DOHH2 (cell line): ENCODE measurements around the gene WWOX.

Experiments
- H3F3A ChIP-seq: fragments of 200-600 bp; sonication (generic), shearing (Covaris generic); 2 replicates; pipeline ENCODE4 v1.6.0; 2016; ENCODE audit warnings: antibody characterized with exemption, mild to moderate bottlenecking; ENCODE audit not compliant: control insufficient read depth, insufficient read depth
- H3K27ac ChIP-seq: fragments of 200-600 bp; sonication (generic); 2 replicates; pipeline ENCODE4 v1.5.1; 2014; ENCODE audit warnings: low read depth, mild to moderate bottlenecking, low read length, moderate library complexity
- H3K27me3 ChIP-seq: fragments of 200-600 bp; sonication (generic); 2 replicates; pipeline ENCODE4 v1.6.1; 2014; ENCODE audit warnings: mild to moderate bottlenecking, low read length, mixed read lengths; ENCODE audit not compliant: control insufficient read depth
- H3K36me3 ChIP-seq: fragments of 200-600 bp; sonication (generic); 2 replicates; pipeline ENCODE4 v1.6.1; 2014; ENCODE audit warnings: mild to moderate bottlenecking, low read length, moderate library complexity, mixed read lengths; ENCODE audit not compliant: control insufficient read depth
- H3K4me1 ChIP-seq: fragments of 200-600 bp; sonication (generic); 2 replicates; pipeline ENCODE4 v1.6.1; 2014; ENCODE audit warnings: mild to moderate bottlenecking, low read length, mixed read lengths; ENCODE audit not compliant: control insufficient read depth
- H3K4me2 ChIP-seq: fragments of 200-600 bp; sonication (generic); 2 replicates; pipeline ENCODE4 v1.6.0; 2014; ENCODE audit warnings: mild to moderate bottlenecking, low read length, moderate library complexity
- H3K4me3 ChIP-seq: fragments of 200-600 bp; sonication (generic); 2 replicates; pipeline ENCODE4 v1.5.1; 2014; ENCODE audit warnings: mild to moderate bottlenecking, low read length, mixed read lengths
- H3K79me2 ChIP-seq: fragments of 200-600 bp; sonication (generic); 2 replicates; pipeline ENCODE4 v1.6.1; 2014; ENCODE audit warnings: mild to moderate bottlenecking, low read length, mixed read lengths; ENCODE audit not compliant: control insufficient read depth
- H3K9me2 ChIP-seq: fragments of 200-600 bp; sonication (generic); replicated peaks from 2 replicates; pipeline ENCODE4 v1.6.1; 2014; ENCODE audit warnings: mild to moderate bottlenecking, low read length, mixed read lengths; ENCODE audit not compliant: control insufficient read depth
- H3K9me3 ChIP-seq: fragments of 200-600 bp; sonication (generic); 2 replicates; pipeline ENCODE4 v1.6.1; 2014; ENCODE audit warnings: antibody characterized with exemption, low read length, mixed read lengths; ENCODE audit not compliant: control insufficient read depth, insufficient read depth
- H4K20me1 ChIP-seq: fragments of 200-600 bp; sonication (generic); 2 replicates; pipeline ENCODE4 v1.6.0; 2014; ENCODE audit warnings: low read depth, mild to moderate bottlenecking, antibody characterized with exemption, low read length, moderate library complexity; ENCODE audit not compliant: control insufficient read depth, insufficient read depth
- CTCF ChIP-seq: fragments of 200-600 bp; sonication (generic); IDR thresholded peaks from one replicate; pipeline ENCODE4 v1.5.1; 2014; ENCODE audit warnings: antibody characterized with exemption, mild to moderate bottlenecking, low read depth, low read length; ENCODE audit not compliant: poor library complexity, severe bottlenecking
- EZH2phosphoT487 ChIP-seq: fragments of 200-600 bp; sonication (generic); IDR thresholded peaks from 2 replicates; pipeline ENCODE4 v1.6.1; 2017; ENCODE audit warnings: borderline replicate concordance, mild to moderate bottlenecking, antibody characterized with exemption, low read length, moderate library complexity, mixed read lengths

Gene WWOX

GRCh38 chr16:78480588-78480987, 381.1 kb downstream of the WWOX start:
- Histone ChIP-seq H3K4me1 (no peaks in the 10 kb centered on the region), H3K79me2 (no peaks in the 10 kb centered on the region), H3K4me3 (no peak overlapping the region), H4K20me1 (no peaks in the 10 kb centered on the region), H3F3A (no peaks in the 10 kb centered on the region), H3K9me3 (no peaks in the 10 kb centered on the region), H3K4me2 (no peak overlapping the region), H3K27ac (no peak overlapping the region), H3K9me2 (no peaks in the 10 kb centered on the region), H3K36me3 (no peaks in the 10 kb centered on the region), H3K27me3 (no peaks in the 10 kb centered on the region)
- TF ChIP-seq CTCF (no peak), EZH2phosphoT487 (no peak)

- no peaks in the 10 kb centered on the region for H3K4me1 ChIP-seq
- no peak overlapping the region for H3K4me2 ChIP-seq
- H3K27ac ChIP-seq = no peak overlapping the region
- H3K79me2 ChIP-seq = no peaks in the 10 kb centered on the region
- no peaks in the 10 kb centered on the region for H3K9me3 ChIP-seq
- no peak overlapping the region for H3K4me3 ChIP-seq
- no peak for TF ChIP-seq CTCF
- no peak for TF ChIP-seq EZH2phosphoT487
- H3F3A ChIP-seq = no peaks in the 10 kb centered on the region
- no peaks in the 10 kb centered on the region; the same call in 1 of the 2 replicates for H3K9me2 ChIP-seq
- H3K27me3 ChIP-seq = no peaks in the 10 kb centered on the region
- H3K36me3 ChIP-seq = no peaks in the 10 kb centered on the region
- no peaks in the 10 kb centered on the region for H4K20me1 ChIP-seq
These were observed 383.9 kb downstream of the WWOX start for GRCh38 chr16:78483124-78483992.

DNA sequence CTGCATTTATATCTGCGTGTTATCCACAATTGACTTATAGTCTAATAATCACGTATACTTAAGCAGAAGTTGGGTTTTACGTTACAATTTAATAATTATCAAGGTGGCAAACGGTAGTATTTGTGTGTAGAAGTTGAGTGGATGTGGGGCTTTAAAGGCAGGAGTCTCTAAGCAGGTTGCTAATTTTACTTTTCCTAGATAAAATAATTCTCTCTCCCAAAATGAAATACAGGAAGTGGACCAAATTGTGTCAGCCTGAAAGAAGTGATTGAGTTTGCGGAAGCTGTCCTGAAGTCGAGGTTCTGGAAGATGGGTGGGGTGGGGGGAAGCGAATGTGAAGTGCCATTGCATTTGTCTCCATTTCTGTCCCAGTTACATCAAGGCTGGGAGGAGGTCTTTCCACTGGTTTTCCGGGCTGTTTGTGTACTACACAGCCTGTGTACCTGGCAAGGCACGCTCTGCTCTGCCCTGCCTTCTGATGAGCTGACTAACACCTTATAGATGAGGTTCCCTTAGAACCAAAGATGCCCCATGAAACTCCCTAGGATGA, 385.1 kb downstream of the WWOX start:
- no peaks in the 10 kb centered on the region for H4K20me1 ChIP-seq
- no peaks in the 10 kb centered on the region for H3K79me2 ChIP-seq
- H3F3A ChIP-seq = no peaks in the 10 kb centered on the region
- no peak overlapping the region for H3K27ac ChIP-seq
- H3K4me2 ChIP-seq = no peak overlapping the region
- H3K9me2 ChIP-seq = no peaks in the 10 kb centered on the region; the same call in 1 of the 2 replicates
- TF ChIP-seq CTCF (no peak), EZH2phosphoT487 (no peak)
- H3K36me3 ChIP-seq = no peaks in the 10 kb centered on the region
- H3K27me3 ChIP-seq = no peaks in the 10 kb centered on the region
- H3K9me3 ChIP-seq = no peaks in the 10 kb centered on the region
- no peak overlapping the region for H3K4me3 ChIP-seq
- H3K4me1 ChIP-seq = no peaks in the 10 kb centered on the region
